Loucy (cell line): ENCODE measurements around the gene UTS2.

ENCODE experiments used
- CTCF ChIP-seq: fragments of 200-600 bp; sonication (generic); conservative IDR thresholded peaks from 2 replicates; pipeline ENCODE4 v1.5.1; 2014; ENCODE audit warnings: mild to moderate bottlenecking, antibody characterized with exemption, low read length
- EZH2phosphoT487 ChIP-seq: fragments of 200-600 bp; IDR thresholded peaks from 2 replicates; pipeline ENCODE4 v1.6.1; 2018; ENCODE audit warnings: antibody characterized with exemption, mild to moderate bottlenecking, moderate library complexity, borderline replicate concordance

GRCh38 chr1:7868070-7868780 is 15.4 kb upstream of the UTS2 start:
- TF ChIP-seq CTCF (no peak), EZH2phosphoT487 (no peak)
